Measurements from ENCODE around the gene AEBP1.

The AEBP1 gene

GRCh38 chr7:44063547-44063893 lies 40.6 kb upstream of the AEBP1 start:
- TF ChIP-seq, protein P1, sequence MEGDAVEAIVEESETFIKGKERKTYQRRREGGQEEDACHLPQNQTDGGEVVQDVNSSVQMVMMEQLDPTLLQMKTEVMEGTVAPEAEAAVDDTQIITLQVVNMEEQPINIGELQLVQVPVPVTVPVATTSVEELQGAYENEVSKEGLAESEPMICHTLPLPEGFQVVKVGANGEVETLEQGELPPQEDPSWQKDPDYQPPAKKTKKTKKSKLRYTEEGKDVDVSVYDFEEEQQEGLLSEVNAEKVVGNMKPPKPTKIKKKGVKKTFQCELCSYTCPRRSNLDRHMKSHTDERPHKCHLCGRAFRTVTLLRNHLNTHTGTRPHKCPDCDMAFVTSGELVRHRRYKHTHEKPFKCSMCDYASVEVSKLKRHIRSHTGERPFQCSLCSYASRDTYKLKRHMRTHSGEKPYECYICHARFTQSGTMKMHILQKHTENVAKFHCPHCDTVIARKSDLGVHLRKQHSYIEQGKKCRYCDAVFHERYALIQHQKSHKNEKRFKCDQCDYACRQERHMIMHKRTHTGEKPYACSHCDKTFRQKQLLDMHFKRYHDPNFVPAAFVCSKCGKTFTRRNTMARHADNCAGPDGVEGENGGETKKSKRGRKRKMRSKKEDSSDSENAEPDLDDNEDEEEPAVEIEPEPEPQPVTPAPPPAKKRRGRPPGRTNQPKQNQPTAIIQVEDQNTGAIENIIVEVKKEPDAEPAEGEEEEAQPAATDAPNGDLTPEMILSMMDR (IDR thresholded peaks at IDR 0.05; ENCODE audit: control insufficient read depth, extremely low read depth, insufficient read depth): no peak
- no peak overlapping the region for H3K4me3 ChIP-seq (ENCODE audit: low read depth, low read length)
- no peak for DNase-seq (ENCODE audit: low read depth)

DNA sequence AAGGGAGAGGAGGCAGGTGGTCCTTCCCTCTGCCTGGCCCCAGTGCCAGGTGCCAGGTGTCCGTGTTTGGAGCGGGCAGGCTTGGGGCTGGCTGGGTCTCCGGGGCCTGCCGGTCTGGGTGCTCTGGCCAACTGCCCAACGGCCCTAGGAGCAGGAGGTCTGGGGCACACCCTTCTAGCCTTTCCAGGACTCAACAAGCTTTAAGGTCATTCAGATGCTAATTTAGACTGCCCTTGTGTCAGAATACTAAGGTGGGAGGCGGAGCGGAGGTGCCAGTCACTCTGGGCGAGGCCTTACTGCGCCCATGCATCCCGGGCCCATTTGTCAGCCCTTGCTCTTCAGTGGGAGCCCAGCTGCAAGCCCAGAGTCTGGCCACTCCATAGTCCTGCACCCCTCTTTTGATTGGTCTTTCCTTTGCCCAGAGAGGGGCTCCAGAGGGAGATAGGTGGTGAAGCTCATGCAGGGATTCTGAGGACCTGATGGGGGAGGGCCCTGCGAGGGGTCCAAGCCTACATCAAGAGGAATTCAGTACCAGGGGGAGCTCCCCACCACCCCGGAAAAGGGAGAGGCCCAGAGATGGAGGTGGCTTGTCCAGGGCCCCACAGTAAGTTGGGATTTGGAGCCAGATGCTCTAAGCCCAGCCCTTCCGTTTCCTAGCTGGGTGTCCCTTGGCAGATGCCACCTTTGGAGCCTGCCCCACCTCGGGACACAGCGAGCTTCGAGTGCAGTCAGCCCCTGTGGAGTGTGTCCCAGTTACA lies 40.1 kb upstream of the AEBP1 start:
- no peak overlapping the region for H3K4me3 ChIP-seq (ENCODE audit: low read depth, low read length)
- DNase-seq (ENCODE audit: low read depth): no peak
- TF ChIP-seq, protein P1 (IDR thresholded peaks at IDR 0.05; ENCODE audit: control insufficient read depth, extremely low read depth, insufficient read depth): no peak

GRCh38 chr7:44064791-44065430 lies 39.2 kb upstream of the AEBP1 start:
- DNase-seq (ENCODE audit: low read depth): no peak
- TF ChIP-seq, protein P1 (IDR thresholded peaks at IDR 0.05; ENCODE audit: control insufficient read depth, extremely low read depth, insufficient read depth): no peak
- H3K4me3 ChIP-seq (ENCODE audit: low read depth, low read length): no peak overlapping the region

- TF ChIP-seq, protein P1 (IDR thresholded peaks at IDR 0.05; ENCODE audit: control insufficient read depth, extremely low read depth, insufficient read depth): no peak
- DNase-seq (ENCODE audit: low read depth): no peak
- no peak within 1 kb of the TSS for H3K4me3 ChIP-seq (ENCODE audit: low read depth, low read length)
Observed at GRCh38 chr7:44065431-44066110, 38.6 kb upstream of the AEBP1 start, which contains the start of gene PGAM2. Gene PGAM2, minus strand, starts transcription at chr7:44065567. Its CDS starts 38 bp downstream, at chr7:44065529.

GRCh38 chr7:44066111-44066460 lies 38.1 kb upstream of the AEBP1 start:
- DNase-seq (ENCODE audit: low read depth): no peak
- TF ChIP-seq, protein P1 (IDR thresholded peaks at IDR 0.05; ENCODE audit: control insufficient read depth, extremely low read depth, insufficient read depth): no peak
- H3K4me3 ChIP-seq (ENCODE audit: low read depth, low read length): no peak overlapping the region

- no peak overlapping the region for H3K4me3 ChIP-seq (ENCODE audit: low read depth, low read length)
- no peak for DNase-seq (ENCODE audit: low read depth)
- TF ChIP-seq, protein P1 (IDR thresholded peaks at IDR 0.05; ENCODE audit: control insufficient read depth, extremely low read depth, insufficient read depth): no peak
Observed at GRCh38 chr7:44066494-44067063, 37.6 kb upstream of the AEBP1 start.

Data from LNCaP clone FGC (cell line).